Stimulated activated CD4-positive, alpha-beta T cell treated with anti-CD3 and anti-CD28 coated beads, Interleukin-15, amount 100 ng/mL, for 48 hours (primary cell): ENCODE data around the gene MIEN1.
"Not testable (repeated sequence)": the region's sequence is repeated elsewhere in the genome, so short reads cannot be mapped to it uniquely, and the experiment has no call there.

ENCODE experiments used
- DNase-seq, 2 donors: peaks; one replicate each; pipeline ENCODE4 v3.0.0-alpha.2; 2020; ENCODE audit warnings: low read depth in 2 of 2

The MIEN1 gene

GRCh38 chr17:39739885-39740356 lies 9.6 kb upstream of the MIEN1 start:
- DNase-seq = no peak

DNA sequence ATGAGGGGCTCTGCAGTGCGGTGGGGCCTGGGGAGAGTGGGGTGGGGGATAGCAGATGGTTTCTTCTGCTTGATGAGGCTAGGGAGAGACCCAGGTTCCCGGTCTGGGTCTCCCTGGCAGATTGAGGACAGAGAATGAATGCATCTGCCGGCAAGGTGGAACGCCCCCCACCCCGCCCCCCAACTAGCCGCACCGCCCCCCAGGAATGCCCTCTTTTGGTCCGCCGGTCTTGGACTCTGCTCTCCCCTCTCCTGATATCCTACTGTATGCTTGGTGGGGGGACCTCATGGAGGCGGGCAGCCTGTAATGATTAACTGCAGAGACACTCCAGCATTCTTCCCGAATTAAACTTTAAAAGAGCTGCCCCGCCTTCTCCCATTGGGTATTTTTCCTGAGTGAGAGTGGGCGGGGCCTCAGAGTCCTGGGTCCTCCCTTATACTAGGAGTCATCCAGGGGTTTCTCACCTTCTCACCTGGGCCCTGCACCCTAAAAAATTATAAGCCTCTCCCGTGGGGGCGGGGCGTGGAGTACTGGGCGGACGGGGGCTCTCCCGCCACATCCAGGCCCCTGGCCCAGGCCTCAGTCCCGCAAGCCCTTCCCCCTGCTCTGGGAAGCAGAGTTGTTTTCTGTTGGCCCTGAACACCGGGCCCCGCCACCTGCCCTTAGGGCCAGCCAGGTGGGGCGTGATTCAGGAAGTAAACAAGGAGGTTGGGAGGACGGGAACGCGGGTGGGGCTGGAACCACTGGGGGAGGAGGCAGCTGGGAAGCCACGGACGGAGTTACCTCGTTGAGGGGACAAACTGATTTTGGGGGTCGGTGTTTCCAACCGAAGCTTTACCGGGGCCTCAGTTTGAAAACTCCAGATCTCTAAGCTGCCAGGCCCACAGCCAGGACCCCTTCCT lies 8.9 kb upstream of the MIEN1 start:
- DNase-seq = no peak

DNA sequence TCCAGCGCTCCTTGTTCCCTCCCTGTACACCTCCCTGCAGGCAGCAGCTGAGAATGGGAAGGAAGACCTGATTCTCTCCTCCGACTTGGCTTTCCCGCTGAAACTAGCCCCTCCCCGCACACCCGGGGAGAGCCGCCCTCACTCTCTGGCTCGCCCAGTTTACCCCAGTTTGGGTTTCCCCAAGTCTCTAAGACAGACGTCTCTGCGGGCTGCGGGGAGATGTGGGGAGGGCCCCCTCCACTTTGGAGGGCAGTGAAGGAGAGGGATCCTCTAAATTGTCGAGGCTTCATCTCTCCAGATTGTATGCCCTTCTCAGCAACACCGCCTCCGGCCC lies 8.2 kb upstream of the MIEN1 start:
- DNase-seq = no peak

GRCh38 chr17:39737760-39738567 lies 7.6 kb upstream of the MIEN1 start, which contains the start of gene GRB7:
Gene GRB7 (plus strand): TSS chr17:39737938. CDS start chr17:39742302, 4,364 bp downstream.
- DNase-seq = no peak

GRCh38 chr17:39737206-39737759 lies 7.0 kb upstream of the MIEN1 start:
- DNase-seq = no peak

DNA sequence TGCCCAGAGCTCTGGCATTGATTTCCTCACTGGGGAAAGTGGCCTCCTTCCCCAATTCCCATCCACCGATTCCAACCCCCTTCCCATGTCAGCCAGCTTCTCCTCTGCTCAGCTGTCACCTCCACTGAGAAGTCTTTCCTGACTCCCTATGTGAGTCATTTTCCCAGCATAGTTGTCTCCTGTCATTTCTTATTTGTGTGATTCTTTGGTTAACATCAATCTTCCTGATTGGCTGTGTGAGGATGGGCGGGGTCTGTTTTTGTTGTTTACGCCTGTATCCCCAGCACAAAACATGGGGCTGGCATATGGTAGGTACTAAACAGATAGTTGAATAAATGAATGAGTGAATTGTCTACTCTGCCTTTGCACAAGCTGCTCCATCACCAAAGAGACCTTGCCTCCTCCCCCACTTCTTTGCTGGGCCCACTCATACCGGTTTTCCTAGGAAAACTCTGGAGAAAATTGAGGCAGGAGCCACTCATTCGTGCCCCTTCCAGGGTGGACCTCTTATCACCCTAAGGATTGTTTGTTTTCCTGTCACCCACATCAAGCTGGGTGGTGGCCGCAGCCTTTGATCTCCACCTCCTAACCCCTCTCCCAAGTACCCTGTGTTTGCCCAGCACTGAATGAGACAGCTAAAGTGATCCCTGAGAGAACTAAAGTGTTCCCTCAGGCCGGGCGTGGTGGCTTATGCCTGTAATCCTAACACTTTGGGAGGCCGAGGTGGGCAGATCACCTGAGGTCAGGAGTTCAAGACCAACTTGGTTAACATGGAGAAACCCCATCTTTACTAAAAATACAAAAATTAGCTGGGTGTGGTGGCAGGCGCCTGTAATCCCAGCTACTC lies 6.2 kb upstream of the MIEN1 start:
- DNase-seq = no peak

GRCh38 chr17:39735882-39736281 lies 5.5 kb upstream of the MIEN1 start:
- no peak for DNase-seq

DNA sequence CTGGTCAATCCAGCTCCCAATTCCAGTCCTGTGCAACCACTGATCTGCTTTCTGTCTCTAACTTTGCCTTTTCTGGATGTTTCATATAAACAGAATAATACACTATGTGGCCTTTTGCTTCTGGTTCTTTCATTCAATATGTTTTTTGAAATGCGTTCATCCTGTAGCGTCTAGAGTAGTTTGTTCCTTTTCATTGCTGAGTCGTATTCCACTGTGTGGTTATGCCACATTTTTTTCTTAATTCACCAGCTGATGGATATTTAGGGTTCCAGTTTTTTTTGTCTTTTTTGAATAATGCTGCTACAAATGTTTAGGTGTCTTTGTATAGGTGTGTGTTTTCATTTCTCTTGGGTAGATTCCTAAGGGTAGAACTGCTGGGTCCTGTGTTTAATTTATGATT lies 2.3 kb upstream of the MIEN1 start:
- DNase-seq = no peak

- no peak for DNase-seq
These were observed 966 bp downstream of the MIEN1 start for GRCh38 chr17:39729280-39729851.

GRCh38 chr17:39727556-39727955 lies 2.8 kb downstream of the MIEN1 start:
- no peak for DNase-seq

DNA sequence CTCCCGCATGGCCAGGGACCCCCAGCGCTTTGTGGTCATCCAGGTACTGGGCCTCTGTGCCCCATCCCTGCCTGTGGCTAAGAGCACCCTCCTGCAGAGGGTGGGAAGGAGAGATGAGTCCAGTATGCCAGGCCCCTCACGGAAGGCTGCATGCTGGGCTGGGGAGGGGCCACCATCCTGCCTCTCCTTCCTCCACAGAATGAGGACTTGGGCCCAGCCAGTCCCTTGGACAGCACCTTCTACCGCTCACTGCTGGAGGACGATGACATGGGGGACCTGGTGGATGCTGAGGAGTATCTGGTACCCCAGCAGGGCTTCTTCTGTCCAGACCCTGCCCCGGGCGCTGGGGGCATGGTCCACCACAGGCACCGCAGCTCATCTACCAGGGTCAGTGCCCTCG lies 3.7 kb downstream of the MIEN1 start:
- DNase-seq = no peak

GRCh38 chr17:39725923-39726322 lies 4.4 kb downstream of the MIEN1 start:
- DNase-seq = not testable (repeated sequence)

DNA sequence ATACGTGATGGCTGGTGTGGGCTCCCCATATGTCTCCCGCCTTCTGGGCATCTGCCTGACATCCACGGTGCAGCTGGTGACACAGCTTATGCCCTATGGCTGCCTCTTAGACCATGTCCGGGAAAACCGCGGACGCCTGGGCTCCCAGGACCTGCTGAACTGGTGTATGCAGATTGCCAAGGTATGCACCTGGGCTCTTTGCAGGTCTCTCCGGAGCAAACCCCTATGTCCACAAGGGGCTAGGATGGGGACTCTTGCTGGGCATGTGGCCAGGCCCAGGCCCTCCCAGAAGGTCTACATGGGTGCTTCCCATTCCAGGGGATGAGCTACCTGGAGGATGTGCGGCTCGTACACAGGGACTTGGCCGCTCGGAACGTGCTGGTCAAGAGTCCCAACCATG lies 5.6 kb downstream of the MIEN1 start:
- DNase-seq = no peak

DNA sequence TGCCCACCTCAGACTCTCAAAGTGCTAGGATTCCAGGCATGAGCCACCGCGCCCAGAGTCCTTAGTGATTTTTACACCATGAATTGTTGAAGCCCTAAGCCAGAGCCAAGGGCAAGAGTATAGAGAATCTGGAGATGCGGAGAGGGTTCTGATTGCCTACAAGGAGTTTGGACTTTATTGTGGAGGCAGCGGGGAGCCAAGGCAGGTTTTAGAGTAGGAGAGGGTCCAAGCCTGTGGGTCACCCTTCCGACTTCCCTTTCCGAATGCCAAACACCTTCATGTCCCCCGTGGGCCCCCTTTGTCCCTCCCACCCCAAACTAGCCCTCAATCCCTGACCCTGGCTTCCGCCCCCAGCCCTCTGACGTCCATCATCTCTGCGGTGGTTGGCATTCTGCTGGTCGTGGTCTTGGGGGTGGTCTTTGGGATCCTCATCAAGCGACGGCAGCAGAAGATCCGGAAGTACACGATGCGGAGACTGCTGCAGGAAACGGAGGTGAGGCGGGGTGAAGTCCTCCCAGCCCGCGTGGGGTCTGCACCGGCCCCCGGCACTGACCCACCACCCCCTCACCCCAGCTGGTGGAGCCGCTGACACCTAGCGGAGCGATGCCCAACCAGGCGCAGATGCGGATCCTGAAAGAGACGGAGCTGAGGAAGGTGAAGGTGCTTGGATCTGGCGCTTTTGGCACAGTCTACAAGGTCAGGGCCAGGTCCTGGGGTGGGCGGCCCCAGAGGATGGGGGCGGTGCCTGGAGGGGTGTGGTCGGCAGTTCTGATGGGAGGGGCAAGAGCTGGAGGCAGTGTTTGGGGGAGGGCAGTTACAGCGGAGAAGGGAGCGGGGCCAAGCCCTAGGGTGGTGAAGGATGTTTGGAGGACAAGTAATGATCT lies 7.1 kb downstream of the MIEN1 start:
- DNase-seq = no peak

DNA sequence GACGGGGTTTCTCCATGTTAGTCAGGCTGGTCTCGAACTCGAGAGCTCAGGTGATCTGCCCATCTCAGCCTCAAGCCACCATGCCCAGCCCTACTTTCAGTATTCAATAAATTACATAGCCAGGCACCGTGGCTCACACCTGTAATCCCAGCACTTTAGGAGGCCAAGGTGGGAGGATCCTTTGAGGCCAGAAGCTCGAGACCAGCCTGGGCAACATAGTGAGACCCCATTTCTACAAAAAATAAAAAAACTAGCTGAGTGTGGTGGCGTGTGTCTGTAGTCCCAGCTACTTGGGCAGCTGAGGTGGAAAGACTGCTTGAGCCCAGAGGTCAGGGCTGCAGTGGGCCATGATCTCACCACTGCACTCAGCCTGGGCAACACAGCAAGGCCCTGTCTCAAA lies 8.2 kb downstream of the MIEN1 start:
- no peak for DNase-seq

DNA sequence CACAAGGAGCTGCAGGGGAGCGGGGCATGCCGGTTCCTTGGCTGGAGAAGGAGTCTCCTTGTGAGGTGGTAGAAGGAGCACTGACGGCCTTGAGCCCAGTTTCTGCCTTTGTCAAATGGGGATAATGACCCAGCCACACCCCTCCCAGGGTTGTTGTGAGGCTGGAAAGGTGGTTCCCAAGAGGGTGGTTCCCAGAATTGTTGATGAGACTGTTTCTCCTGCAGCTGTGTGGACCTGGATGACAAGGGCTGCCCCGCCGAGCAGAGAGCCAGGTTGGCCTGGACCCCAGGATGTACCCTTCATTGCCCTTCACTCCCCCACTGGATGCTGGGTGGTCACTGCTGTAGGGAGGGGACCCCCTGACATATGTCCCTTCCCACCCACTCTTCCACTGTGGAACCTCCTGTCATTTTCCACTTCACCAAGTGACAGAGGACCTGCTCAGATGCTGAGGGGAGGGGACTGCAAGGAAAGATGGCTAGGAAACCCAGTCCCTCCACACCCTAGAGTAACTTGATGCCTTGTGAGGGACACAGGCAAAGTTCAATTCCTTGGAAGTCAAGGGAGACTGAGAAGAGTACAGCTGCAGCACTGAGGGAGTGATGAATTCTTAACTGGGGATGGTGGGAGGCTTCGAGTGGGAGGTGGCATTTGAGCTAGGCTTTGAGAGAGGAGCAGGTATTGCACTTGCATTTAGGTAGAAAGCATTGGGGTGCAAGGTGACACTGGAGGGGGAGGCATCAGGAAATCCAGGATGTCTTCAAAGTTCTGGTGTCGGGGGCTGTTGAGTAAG lies 10.6 kb downstream of the MIEN1 start:
- no peak for DNase-seq

DNA sequence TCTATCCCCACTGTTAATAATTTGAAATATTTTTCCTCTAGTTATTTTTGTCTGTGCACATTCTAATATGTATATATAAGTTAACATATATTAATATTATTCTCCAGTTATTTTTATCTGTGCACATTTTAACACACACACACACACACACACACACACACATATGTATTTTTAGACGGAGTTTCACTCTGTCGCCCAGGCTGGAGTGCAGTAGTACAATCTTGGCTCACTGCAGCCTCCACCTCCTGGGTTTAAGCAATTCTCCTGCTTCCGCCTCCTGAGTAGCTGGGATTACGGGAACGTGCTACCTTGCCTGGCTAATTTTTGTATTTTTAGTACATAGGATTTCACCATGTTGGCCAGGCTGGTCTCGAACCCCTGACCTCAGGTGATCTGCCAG lies 12.7 kb downstream of the MIEN1 start:
- DNase-seq = no peak

GRCh38 chr17:39716879-39717536 lies 13.3 kb downstream of the MIEN1 start:
- DNase-seq = no peak
